ENCODE data around the gene FGD2. TPM values are rescaled to one million over a fixed set of nuclear protein-coding genes. Genes with fewer than 3 reads are reported as not detected.
A peak's percentile ranks its signal among the peaks of the same experiment; 100 is the strongest.
"Not testable (repeated sequence)": the region's sequence is repeated elsewhere in the genome, so short reads cannot be mapped to it uniquely, and the experiment has no call there.

Gene FGD2
- total RNA-seq, 1 donor from 2014 or later, result 32.0 TPM

DNA sequence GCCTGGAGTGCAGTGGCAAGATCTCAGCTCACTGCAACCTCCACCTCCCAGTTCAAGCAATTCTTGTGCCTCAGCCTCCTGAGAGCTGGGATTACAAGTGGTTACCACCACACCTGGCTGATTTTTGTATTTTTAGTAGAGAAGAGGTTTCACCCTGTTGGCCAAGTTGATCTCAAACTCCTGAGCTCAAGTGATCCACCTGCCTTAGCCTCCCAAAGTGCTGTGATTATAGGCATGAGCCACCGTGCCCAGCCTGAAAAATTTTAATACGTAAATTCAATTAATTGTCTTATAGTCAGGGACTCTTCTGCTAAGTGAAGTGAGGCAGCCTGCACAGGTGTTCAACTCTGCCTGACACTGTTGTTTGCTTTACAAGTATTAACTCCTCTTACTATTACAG is 15.1 kb upstream of the FGD2 start:
- not testable (repeated sequence) for DNase-seq (ENCODE audit: low spot score)

DNA sequence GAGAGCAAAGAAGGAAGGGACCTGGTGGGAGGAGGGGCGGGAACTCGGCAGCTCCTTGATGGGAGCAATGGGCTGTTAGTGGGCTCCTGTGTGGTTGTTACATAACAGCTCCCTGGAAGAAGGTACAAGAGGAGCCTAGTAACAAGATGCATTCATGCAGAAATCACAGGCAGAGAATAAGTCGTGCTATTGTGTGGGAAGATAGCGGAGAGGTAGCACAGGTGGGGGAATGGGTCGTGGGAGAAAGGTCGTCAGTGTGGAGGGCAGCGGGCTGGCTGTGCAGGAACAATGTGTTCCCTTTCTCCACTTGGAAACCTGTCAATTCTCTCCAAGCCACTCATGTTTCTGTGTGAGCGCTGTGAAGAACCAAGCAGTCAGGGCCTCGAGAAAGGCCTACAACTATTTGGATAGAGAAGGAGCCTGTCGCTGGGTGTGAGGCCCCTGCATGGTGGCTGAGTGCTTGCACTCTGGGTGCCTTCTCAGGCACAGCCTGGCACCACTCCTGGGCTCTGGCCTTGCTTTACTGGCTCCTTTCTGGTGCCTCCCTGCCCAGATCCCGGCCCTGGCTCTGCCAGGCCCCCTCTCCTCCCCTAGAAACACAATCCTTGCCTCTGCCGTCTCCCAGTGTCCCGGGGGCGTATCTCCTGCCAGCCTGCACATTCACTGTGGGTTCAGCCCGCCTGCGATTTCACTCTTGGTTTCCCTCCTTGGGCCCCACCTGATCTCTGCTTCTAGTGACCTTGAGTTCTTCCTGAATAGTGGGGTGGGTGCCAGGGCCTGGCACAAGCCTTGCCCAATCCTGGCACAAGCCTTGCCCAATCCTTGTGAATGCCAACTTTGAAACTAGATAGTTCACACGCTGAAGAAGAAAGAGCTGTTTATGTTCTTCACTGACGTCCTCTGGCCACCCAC is 7.4 kb upstream of the FGD2 start:
- DNase-seq (ENCODE audit: low spot score), result peak; percentile 58

DNA sequence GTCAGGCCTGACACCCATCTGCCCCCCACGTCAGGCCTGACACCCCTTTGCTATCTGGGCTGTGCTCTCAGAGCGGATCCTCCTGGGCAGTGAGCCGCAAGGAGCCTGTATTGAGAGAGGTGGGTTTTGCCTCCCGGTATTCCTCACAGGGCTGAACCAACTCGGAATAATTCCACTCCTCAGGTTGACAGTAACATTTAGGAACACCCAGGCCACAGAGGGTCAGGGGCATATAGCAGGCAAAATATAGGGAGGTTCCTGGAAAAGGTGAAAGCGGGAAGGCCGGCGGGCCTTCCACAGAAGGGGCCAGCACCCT is 6.8 kb upstream of the FGD2 start:
- DNase-seq (ENCODE audit: low spot score), result no peak

DNA sequence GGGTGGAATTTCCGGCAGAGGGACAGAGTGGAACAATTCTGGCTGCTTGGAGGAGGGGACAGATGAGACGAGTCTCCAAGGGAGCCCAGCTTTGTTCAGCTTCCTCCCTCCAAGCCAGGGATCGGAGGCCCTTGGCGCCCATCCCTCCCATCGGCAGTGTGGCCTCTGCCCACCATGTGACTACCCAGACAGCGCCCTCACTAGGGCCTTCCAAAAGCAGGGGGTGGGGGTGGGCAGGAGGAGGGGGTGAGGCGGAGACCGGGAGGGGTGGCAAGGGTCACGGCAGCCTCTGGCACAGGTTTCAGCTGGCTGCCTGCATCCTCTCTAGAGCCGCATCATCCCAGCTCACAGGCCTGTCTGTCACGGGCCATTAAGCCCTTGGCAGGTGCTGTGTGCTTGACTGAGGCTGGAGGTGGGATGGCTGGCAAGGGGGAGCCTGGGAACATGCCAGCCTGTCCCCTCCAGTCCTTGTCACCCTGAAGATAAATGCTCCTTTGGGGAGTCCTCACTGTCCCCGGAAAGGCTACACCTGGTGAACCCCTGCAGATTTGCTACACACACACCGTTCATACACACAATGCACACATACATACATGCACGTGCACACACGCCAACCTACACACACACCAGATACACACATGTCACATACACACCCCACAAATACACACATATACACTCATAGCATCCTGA is 6.2 kb upstream of the FGD2 start:
- DNase-seq (ENCODE audit: low spot score), result no peak

DNA sequence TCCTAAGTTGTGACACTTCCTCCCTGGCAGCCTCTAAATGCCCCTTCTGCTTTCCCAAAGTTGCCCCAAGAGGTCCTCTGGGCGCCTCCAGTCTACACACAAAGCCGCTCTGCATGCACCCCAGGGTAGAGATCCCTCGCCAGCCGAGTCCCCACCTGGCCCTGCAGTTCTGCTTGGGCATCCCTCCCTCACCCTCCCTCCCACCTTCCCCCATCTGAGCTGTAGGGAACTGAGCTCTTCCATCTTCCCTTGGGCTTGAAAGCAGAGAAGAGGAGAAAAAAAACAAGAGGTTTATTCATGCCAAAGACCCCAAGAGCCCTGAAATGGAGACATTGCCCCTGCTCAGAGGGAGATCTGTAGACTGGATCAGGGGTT is 5.7 kb upstream of the FGD2 start:
- no peak for DNase-seq (ENCODE audit: low spot score)

DNA sequence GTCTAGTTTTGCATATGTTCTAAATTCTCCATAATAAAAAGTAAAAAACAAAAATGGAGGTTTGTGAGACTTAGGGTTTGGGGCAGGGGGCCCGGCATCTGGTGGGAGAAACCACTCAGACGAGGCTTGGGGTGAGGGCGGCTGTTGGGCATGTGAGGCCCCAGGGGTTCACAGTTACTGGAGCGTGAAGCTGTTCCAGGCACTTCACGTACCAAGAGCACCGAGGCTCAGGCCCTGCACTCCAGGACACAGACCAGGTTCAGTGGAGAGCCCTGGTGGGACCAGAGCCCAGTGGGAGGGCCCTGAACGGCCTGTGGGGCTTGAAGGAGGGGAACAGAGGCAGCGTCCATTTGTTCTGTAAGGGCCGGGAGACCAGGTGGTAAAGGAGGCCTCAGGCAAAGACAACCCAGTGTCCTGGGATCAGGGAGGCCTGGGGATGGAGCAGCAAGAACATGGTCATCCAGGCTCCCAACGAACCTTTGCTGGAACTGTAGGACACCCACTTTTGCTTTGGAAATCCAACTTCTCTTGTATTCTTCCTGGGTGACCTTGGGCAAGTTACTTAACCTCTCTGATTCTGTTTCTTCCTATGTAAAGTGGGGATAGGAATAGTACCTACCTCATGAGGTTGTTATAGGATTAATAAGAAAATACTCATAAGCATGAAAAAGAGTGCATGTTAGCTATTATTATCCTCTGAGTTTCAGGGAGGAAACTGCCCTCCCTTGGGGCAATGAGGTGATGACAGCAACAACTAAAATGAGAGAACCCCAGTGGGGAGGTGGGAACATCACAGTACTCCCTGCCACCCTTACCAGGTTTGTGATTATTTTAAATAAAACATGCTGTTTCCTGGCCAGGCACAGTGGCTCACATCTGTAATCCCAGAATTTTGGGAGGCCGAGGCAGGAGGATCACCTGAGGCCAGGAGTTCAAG is 1.1 kb upstream of the FGD2 start:
- no peak for DNase-seq (ENCODE audit: low spot score)

DNA sequence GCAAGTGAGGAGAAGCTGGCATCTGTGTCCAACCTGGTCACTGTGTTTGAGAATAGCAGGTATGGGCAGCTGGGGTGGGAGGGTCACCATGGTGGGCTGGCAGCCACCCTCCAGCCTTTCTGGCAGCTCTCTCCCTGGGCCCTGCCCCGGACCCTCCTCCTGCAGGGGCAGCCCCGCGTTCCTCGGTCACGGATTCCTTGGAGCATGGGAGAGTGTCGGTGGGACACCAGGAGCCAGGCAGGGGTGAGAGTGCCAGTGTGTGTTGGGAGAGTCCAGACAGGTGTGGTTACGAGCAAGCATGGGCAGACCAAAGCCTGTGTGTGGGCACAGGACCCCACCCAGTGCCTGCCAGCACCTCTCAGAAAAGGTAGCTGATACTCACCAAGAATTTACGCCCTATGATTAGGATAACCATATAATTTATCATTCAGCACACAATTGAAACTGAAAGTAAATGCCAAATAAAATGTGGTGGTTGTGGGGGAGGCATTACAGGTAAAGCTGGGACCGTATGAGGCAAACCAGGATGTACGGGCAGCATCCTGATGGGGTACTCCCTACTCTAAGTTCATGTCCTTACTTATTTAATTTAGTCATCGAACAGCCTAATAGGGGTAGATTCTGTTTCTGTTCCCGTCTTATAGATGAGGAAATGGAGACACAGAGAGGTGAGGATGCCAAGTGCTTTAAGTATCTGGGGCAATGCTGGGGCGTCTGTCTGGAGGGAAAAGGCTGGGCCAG is 542 bp downstream of the FGD2 start:
- DNase-seq (ENCODE audit: low spot score), result no peak

DNA sequence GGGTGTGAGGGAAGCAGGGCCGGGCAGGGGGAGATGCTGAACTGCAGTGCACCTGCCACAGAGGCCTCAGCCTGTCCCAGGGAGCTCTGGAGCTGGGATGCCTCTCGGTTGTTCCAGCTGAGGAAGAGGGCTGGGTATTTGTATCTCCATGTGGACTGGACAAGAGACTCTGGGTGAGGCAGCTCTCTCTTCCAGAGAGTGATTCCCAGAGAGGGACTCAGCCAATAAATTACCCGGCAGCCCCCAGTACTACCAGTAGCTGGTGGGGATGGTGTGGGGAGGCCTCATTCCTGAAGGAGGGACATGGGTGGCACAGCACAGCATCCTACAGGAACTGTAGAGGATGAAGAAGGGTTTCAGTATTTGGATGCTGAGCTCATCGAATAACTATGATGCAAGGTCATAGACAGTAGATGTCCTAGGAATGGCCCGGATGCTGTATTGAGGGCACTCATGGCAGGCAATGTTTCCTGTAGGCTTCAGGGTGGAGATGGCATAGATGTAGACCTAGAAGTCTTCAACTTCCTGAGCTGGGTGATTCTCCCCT is 1.4 kb downstream of the FGD2 start:
- no peak for DNase-seq (ENCODE audit: low spot score)

DNA sequence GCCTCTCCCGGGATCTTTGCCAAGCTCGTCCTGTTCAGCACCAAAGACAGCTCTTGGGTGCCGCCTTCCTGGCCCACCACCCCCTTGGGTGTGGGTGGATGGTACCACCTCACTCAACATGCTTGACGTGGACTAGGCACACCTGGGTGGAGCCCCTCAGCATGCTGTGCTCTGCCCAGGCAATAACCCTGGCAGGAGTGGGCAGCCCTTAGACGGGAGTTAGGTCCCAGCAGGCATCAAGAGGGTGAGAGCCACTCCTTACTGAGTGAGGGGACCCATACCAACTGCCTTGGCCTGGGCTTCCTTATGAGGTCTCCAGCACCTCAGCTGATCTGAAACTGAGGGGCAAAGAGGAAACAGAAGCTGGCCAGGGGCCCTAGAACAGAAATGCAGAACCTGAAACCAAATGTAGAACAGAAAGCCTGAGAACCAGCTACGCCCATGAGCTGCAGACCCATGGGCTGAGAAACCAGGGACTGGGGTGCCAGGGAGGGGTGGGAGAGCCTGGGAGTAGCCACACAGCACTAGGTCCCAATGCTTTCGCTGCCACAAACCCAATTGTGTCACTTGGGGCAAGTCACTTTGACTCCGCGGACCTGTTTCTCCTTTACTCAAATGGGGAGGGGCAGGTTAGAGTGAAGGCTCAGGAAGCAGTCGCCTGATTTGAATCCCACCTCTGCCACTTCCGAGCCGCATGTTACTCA is 2.0 kb downstream of the FGD2 start:
- no peak for DNase-seq (ENCODE audit: low spot score)

DNA sequence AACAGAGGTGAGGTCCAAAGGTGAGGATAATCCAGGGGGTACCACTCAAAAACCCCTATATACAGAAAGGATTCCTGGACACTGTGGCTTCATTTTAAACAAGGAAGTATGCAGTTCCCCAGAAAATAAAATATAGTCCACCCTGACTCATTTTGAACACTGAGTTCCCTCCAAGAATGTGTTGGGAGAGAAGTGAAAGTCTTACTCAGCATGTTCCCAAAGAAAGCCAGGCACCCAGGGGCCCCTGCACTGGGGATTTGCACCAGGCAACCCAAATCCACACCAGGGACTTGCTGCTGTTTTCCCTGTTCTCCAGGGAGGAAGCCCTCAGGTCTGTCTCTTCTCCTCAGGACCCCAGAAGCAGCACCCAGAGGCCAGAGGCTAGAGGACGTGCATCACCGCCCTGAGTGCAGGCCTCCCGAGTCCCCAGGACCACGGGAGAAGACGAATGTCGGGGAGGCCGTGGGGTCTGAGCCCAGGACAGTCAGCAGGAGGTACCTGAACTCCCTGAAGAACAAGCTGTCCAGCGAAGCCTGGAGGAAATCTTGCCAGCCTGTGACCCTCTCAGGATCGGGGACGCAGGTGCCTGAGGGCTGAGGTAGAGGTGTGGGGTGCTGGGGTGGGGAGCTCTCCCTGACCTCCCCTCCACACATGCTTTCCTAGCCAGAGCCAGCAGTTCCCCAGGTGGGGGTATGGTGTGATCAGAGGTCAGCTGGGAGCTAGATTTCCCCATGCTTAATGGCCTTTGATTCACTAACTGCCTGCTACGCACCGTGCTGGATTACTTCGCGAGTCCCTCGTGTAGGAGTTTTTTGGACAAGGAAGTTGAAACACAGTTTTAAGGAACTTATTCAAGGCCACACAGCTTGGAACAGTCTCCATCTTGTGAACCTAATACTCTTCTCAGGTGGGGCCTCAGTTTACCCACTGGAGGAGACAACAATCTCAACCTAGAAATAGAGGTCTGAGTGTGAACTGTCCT is 3.3 kb downstream of the FGD2 start:
- no peak for DNase-seq (ENCODE audit: low spot score)

DNA sequence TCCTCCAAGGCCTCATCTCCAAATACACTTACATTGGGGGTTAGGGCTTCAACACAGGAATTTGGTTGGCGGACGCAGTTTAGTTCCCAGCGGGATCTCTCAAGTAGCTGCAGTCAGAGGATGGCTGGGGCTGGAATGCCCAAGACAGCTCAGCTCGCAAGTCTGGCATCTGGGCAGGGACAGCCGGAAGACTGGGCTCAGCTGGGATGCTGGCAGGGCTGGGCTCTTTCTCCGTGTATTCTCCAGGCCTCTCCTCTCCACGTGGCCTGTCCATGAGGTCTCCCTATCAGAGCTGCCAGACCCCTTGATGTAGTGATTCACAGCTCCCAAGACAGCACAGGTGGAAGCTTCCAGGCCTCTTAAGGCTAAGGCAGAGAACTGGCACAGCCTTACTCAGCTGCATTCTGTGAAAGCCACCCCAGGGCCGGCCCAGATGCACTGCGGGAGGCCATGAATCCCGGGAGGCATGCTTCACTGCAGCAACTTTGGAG is 5.0 kb downstream of the FGD2 start:
- DNase-seq (ENCODE audit: low spot score), result no peak

DNA sequence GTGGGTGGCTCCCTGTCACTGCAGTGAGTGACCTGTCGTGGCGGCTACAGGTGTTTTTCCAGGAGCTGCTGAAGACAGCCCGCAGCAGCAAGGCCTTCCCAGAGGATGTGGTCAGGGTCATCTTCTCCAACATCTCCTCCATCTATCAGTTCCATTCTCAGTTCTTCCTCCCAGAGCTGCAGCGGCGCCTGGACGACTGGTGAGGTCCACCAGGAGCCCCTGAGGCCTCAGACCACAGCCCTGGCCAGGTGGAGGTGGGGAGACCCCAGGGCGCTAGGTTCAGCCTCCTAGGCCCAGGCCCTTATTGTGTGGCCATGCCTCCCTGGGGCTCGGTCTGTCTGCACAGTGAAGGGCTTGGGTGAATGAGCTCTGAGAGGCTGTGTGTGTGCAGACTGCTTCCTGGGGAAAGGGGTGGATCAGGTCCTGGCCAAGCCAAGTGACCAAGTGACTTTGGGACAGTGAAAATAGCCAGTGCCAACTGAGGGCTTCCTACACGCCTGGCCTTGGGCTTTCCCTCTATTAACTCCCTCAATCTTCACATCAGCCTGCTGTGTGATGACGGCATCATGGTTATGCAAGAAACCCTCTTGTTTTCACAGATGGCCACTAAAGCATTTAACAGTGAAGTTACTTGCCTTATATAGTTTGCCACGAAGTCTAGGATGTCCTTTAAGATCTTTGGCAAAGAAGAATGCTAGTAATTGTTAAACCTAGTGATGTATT is 6.4 kb downstream of the FGD2 start:
- DNase-seq (ENCODE audit: low spot score), result no peak

DNA sequence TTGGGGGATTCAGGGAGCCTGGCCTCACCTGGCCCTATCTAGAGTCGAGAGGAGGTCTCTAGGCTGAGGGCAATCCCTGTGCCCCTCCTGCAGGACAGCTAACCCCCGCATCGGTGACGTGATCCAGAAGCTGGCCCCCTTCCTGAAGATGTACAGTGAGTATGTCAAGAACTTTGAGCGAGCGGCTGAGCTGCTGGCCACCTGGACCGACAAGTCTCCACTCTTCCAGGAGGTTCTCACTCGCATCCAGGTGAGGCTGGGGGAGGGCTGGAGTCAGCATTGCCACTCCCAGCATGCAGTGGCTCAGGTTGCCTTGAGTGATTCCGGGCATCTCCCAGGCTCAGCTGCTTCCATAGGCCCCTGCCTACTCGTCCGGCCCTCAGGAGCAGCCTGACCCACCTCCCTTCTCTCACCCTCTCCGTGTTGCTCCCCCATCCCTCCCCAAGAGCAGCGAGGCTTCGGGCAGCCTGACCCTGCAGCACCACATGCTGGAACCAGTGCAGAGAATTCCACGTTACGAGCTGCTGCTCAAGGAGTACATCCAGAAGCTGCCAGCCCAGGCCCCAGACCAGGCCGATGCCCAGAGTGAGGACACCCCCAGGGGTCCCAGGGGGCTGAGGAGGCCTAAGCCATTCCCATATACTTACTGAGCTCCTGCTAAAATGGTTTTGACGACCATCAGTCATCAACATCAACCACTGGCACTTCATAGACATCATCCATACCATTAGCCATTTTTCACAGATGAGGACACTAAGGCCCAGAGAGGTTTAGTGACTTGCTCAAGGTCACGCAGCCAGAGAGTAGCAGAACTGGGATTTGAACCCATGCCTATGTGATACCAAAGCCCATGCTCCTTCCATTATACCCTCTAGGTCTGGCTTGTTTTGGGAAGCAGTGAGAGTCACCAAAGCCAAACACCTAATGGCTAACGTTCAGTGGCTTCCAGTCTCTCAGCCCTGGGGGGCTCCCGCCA is 8.3 kb downstream of the FGD2 start:
- DNase-seq (ENCODE audit: low spot score), result no peak

DNA sequence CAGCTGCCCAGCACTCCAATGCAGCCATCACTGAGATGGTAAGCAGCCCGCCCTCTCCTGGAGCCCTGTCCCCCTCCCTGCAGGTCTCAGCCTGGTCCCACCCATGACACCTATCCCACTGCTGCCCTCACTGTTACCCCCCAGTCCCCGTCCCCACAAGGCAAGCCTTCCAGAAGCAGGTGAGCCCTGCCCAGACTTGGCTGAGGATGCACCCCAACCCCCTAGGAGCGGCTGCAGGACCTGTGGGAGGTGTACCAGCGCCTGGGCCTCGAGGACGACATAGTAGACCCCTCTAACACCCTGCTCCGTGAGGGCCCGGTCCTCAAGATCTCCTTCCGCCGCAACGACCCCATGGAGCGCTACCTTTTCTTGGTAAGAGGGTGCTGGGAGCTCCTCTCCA is 9.2 kb downstream of the FGD2 start:
- no peak for DNase-seq (ENCODE audit: low spot score)

DNA sequence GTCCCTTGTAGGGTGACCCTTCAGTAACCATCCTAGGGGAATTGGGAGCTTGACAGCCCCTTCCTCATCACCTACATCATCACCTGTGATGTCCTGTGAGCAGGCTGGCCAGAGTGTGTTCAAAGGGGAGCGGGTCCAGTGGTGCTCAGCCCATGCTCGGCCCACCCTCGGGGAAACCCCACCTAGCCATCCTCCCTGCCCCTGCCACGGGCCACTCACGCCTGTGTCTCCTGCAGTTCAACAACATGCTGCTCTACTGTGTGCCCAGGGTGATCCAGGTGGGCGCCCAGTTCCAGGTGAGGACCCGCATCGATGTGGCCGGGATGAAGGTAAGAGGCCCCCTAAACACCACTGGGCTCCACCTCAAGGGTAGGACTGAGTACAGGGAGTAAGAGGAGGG is 10.1 kb downstream of the FGD2 start:
- DNase-seq (ENCODE audit: low spot score), result no peak

DNA sequence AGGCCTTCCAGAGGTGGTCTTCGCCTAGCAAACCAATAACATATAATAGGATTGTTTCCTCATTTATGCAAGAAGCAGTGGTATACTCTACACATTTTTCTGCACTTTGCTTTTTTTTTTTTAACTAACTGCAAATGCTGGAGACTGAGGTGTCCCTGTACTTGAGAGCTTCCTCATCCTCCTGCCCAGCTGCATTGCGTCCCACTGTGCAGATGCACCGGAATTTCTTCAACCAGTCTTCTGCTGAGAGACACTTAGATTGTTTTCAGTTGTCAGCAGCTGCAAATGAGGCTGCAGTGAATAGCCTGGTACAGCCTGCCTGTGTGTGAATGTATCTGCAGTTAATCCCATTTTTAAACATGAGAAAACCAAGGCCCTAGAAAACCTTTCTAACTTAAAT is 11.5 kb downstream of the FGD2 start:
- DNase-seq (ENCODE audit: low spot score), result no peak

DNA sequence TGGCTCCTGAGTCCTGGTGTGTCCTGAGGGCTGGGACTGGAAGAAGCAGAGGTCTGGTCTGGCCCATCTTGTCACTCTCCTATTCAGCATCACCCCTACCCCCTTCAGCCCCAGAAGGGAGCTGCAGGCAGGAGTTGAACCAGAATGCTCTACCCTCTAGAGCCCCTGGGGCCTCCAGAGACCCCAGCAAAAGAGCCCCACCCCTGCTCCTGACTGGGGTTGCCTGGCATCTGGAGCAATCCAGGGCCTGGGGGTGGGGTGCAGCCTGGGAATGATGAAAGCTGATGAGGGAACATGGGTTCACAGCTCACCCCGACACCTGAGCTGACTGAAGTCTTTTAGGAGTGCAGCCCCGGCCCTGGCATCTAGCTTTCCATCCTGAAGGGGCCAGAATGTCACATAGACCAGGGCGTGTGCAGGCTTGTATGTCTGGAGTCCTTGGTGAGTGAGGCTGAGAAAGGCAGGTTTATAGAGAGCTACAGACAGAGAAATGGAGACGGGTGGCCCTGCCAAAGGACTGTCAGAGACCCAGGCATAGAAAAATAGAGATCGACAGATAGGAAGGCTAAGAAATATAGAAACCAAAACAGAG is 12.2 kb downstream of the FGD2 start:
- DNase-seq (ENCODE audit: low spot score), result no peak

All from ureter (tissue), 1 donor.